ENCODE measurements around the gene PCGF2.

The PCGF2 gene

DNA sequence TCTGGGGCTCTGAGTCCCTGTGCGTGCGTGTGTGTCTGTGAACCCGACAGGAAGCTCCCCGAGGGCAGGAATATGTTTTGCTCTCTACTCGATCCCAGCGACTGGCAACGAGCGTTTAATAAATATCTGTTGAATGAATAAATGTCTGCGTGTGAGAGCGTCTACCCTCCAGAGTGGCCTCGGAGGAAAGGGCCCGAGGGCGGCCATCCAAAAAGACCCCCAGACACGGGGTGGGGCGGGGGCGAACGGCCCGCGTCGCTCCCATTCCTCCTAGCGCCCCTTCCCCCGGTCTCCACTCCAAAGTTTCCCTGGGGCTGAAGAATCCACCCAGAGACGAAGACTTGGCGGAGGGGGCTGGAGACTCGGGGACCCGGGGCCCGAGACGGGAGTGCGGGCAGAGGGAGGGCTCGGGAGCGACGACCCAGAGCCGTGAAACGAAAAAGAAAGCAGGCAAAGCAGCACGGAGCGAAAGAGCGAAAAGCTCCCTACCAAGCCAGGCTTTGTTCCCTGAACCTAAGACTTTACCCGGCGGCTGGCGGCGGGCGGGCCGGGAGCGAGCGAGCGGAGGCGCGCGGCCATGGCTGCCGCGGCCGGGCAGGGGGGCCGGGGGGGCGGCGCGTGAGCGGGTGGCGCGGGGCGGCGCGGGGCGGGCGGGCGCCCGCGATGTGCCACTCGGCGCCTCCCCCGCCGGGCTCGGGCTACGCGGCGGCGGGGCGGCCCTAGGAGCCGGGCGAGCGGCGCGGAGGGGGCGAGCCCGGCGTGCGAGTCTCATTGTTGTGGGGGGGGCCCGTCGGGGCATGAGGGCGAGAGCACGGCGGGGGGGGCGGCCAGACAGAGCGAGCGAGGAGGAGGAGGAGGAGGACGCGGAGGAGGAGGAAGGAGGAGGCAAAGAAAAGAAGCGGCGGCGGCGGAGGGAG is 43.3 kb downstream of the PCGF2 start, which contains the start of gene MLLT6:
MLLT6 (plus strand) TSS at position 668 of the 917 bp plus-strand sequence. CDS start 360 bp downstream, outside the sequence.
- FAIRE-seq = no peak
- DNase-seq (ENCODE audit: insufficient read length, low spot score) = no peak
- no peak for TF ChIP-seq CTCF (IDR thresholded peaks at IDR 0.05; ENCODE audit: insufficient read depth, missing control alignments)

DNA sequence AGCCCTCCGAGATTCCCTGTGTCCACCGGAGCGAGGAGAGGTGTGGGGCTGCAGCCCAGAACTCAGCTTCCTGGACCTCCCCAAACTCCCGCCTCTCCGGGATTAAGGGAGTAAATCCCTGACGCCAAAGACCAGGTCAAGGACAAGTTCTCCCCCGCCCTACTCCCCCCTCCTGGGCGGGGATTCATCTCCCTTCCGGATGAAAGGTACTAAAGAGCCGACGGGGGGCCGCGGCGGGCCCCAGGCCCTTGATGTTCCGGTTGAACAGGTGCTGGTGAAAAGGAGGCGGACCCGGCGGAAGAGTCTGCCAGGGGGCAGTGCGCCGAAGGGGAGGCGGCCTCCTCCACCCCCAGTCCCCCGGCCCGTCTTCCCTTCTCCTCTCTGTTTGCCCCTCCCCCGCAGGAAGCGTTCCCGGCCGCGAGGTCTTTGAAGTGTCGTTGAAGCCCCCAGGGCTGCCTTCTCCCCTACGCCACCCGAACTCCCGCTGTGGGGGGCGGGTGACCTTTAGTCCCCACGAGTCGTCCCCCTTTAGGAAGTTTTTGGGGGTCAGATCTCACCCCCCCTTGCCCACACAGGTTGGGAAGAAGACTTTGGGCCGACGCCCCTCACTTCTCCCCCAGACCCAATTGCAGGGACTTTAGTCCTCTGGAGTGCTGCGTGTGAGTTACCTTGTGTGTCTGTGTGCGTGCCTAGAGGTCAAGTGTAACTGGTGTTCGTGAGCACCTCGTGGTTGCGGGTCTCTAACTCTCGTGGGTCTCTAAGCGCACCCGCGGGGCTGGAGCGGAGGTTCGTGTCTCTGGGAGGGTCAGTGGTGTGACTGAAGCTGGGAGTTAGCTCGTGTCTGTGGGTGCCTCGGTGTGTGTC is 44.2 kb downstream of the PCGF2 start:
- TF ChIP-seq CTCF (IDR thresholded peaks at IDR 0.05; ENCODE audit: insufficient read depth, missing control alignments) = no peak
- peak; percentile 87 for DNase-seq (ENCODE audit: insufficient read length, low spot score)
- no peak for FAIRE-seq

DNA sequence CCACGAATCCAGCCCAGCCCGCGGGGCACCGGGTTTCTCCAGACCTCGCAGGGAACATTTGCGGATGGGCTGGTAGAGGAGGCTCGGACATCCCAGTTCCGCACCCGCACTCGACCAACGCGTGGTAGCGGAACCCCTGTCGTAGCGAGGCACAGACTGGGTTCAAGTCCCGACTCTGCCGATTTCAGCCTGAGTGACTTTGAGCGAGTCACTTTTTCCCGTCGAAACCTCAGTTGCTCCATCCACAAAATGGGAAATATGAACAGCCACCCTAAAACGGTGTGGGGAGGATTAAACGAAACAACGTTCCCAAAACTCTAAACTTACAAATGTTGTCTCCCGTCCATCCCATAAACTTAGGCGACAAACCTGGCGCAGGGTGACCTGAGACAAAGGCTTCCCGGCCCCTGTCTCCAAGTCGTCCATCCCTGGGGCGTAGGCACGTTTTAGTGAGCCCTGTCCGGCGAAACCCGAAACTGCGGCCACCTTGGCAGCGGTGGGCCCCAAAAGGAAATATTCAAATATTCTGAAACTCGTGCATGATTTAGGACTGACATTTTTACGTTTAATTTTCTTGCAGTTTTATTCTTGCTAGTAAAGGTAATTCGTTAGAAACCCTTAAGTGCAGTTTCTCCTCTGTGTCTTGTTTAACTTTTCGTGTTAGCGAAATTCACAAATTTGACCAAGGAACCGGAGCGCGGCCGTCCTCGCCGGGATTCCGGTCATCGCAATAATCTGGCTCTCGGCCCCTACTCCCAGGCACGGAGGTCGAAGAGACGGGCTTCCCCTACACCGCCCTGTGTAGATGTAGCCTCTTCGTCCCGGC is 45.0 kb downstream of the PCGF2 start:
- no peak for TF ChIP-seq CTCF (IDR thresholded peaks at IDR 0.05; ENCODE audit: insufficient read depth, missing control alignments)
- FAIRE-seq = no peak
- DNase-seq (ENCODE audit: insufficient read length, low spot score) = no peak

GRCh38 chr17:38702166-38702915 is 45.8 kb downstream of the PCGF2 start:
- no peak for TF ChIP-seq CTCF (IDR thresholded peaks at IDR 0.05; ENCODE audit: insufficient read depth, missing control alignments)
- no peak for DNase-seq (ENCODE audit: insufficient read length, low spot score)
- no peak for FAIRE-seq

- no peak for TF ChIP-seq CTCF (IDR thresholded peaks at IDR 0.05; ENCODE audit: insufficient read depth, missing control alignments)
- DNase-seq (ENCODE audit: insufficient read length, low spot score) (no peak), FAIRE-seq (no peak)
Measured at GRCh38 chr17:38701504-38702165, 46.5 kb downstream of the PCGF2 start.

- TF ChIP-seq CTCF (IDR thresholded peaks at IDR 0.05; ENCODE audit: insufficient read depth, missing control alignments) = no peak
- FAIRE-seq = no peak
- DNase-seq (ENCODE audit: insufficient read length, low spot score) = no peak
Measured at GRCh38 chr17:38698760-38699159, 49.4 kb downstream of the PCGF2 start.

All from D721Med (cell line).